ENCODE data around the gene SLC1A5. TPM values are rescaled to one million over a fixed set of nuclear protein-coding genes. Genes with fewer than 3 reads are reported as not detected.
"Not testable (repeated sequence)": the region's sequence is repeated elsewhere in the genome, so short reads cannot be mapped to it uniquely, and the experiment has no call there.

Gene SLC1A5
- total RNA-seq, 1 experiment from 2014 or later: 135 TPM

DNA sequence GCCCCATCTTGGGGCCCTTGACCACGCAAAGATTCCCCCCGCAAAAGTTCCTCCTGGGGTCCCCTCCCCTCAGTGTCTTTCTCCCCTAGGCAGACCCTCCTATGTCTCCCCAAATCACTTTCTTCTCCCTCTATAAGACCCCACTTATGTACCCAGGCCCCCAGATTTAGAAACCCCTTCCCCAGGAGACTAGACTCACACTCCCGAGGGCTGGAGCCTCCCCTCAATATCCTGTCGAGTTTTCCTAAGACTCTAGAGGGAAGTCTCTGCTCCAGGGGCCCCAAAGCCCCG is 1.4 kb downstream of the SLC1A5 start:
- H3K4me3 ChIP-seq: peak overlapping the region; percentile 65
- peak overlapping the region; percentile 90 for H3K27ac ChIP-seq
- DNase-seq (ENCODE audit: low read depth in 1 of 2, low spot score in 2 of 2): no peak
- H3K4me1 ChIP-seq (replicated peaks): peaks cover 37% of the 10 kb centered on the region
- peaks cover 51% of the 10 kb centered on the region for H3K36me3 ChIP-seq
- H3K27me3 ChIP-seq (replicated peaks): no peaks in the 10 kb centered on the region
- no peaks in the 10 kb centered on the region for H3K9me3 ChIP-seq (replicated peaks)

DNA sequence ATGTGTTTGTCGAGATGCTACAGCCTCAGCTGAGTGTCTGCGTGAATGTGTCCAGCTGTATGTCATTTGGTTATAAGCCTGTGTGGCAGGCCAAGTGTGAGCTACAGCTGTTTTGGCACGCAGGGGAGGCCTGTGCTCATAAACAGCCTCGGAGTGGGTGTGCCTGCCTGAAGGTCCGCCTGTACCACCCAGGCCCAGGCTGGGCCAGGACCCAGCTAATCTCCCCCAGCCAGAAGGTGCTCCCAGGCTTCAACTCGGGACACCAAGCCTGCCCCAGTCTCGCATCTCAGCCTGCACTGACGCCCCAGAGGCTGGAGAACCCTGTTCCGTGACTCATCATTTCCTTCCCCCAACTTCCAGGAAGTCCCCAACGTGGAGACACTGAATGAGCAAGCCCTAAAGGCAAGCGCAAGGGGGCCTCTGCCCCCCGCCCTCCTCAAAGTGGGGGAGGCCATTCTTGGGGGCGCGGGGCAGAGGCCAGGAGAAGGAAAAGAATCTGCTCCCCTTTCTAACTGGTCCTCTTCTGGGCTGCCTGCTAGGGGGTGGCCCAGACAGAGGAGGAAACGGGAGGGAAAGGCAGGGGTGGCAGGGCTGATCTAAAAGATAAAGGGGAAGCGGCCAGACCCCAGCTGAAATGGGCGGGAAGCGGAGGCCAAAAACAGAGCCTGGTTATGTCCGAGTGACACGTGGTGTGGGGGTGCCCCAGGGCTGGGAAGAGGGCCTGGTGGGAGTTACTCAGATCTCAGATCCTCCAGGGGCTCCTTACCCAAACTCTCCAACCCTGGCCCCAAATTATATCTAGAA is 2.0 kb downstream of the SLC1A5 start:
- H3K4me3 ChIP-seq: peak overlapping the region; percentile 65
- H3K36me3 ChIP-seq: peaks cover 57% of the 10 kb centered on the region
- H3K9me3 ChIP-seq (replicated peaks): no peaks in the 10 kb centered on the region
- DNase-seq (ENCODE audit: low read depth in 1 of 2, low spot score in 2 of 2): peak; percentile 87
- peak overlapping the region; percentile 90 for H3K27ac ChIP-seq
- no peaks in the 10 kb centered on the region for H3K27me3 ChIP-seq (replicated peaks)
- peaks cover 32% of the 10 kb centered on the region for H3K4me1 ChIP-seq (replicated peaks)

DNA sequence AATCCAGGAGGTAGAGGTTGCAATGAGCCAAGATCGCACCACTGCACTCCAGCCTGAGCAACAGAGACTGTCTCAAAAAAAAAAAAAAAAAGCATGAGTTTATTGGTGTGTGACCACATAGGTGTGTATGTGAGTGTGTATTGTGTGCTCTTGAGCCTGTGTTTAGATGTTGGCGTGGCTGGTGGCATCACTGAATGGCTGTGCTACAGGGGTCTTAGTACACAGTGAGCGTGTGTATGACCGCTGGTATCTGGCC is 2.5 kb downstream of the SLC1A5 start:
- Histone ChIP-seq H3K4me1 (replicated peaks) (peaks cover 32% of the 10 kb centered on the region), H3K27me3 (replicated peaks) (no peaks in the 10 kb centered on the region)

DNA sequence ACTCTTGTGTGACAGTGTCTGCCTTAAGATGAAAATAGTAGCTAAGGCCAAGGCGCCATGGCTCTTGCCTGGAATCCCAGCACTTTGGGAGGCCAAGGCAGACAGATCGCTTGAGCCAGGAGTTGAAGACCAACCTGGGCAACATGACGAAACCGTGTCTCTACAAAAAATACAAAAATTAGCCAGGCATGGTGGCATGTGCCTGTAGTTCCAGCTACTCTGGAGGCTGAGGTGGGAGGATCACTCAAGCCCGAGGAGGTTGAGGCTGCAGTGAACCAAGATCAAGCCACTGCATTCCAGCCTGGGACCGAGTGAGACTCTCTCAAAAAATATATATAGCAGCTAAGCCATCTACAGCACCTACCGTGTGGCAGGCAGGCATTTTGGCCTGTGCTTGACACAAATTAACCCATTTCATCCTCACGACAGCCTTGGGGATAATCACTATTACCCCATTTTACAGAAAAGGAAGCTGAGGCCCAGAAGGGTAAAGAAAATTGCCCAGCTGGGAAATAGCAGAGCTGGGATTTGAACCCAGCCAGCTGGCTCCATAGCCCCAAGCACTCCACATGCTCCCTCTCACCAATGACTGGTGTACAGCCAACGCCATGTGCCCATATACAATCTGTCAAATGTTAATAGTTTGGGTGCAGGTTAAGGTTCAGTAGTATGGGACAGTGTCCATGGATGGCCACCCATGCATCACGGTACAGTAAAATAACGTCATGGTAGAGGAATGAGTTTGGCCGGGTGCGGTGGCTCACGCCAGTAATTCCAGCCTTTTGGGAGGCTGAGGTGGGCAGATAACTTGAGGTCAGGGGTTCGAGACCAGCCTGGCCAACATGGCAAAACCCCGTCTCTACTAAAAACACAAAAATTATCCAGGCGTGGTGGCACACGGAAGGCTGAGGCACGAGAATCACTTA is 3.1 kb downstream of the SLC1A5 start:
- peaks cover 32% of the 10 kb centered on the region for H3K4me1 ChIP-seq (replicated peaks)
- H3K27ac ChIP-seq: peak overlapping the region; percentile 90
- peaks cover 68% of the 10 kb centered on the region for H3K36me3 ChIP-seq
- DNase-seq (ENCODE audit: low read depth in 1 of 2, low spot score in 2 of 2): peak in 1 of 2 experiments; percentile 11
- no peaks in the 10 kb centered on the region for H3K27me3 ChIP-seq (replicated peaks)
- H3K9me3 ChIP-seq (replicated peaks): no peaks in the 10 kb centered on the region
- peak overlapping the region; percentile 65 for H3K4me3 ChIP-seq

More for the DNA sequence above, 2.5 kb downstream of the SLC1A5 start:
- H3K36me3 ChIP-seq: peaks cover 62% of the 10 kb centered on the region
- H3K4me3 ChIP-seq: peak overlapping the region; percentile 65
- H3K27ac ChIP-seq: peak overlapping the region; percentile 90
- no peaks in the 10 kb centered on the region for H3K9me3 ChIP-seq (replicated peaks)
- DNase-seq (ENCODE audit: low read depth in 1 of 2, low spot score in 2 of 2): no peak

DNA sequence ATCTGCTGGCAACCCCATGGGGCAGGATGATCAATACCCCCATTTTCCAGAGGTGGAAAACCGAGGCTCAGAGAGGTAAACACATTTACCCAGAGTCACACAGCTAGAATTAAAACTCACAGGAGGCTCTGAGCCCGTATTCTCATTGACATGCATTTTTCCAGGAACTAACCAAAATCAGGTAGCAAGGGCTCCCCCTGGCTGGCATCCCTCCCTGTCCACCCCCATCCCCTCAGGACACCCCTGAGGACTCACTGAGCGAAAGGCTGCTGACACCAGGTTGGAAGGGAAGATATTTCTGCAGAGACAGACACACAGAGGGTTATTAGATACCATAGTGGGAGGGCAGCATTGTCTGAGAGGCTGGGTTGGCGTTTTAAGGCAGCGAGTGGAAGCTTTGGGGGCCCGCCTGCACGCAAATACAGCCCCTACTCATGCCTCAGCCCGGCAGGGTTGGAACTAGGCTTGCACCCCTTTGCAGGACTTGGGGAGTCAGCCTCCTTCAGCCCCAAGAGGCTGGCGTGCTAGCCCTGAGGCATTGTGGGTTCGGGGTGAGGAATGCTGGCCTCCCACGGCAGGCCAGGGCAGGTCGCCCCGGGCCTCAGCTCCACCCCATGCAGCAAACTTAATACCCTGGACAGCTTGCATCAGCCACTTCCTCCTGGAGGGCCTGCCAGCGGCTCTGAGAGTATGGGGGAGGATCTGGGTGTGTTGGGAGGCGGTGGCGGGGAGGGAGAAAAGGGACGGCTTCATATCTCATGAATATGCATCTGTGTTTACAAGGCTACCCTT is 3.9 kb downstream of the SLC1A5 start:
- Histone ChIP-seq H3K4me1 (replicated peaks) (peaks cover 32% of the 10 kb centered on the region), H3K27ac (peak overlapping the region; percentile 90), H3K36me3 (peaks cover 77% of the 10 kb centered on the region), H3K9me3 (replicated peaks) (no peaks in the 10 kb centered on the region), H3K4me3 (peak overlapping the region; percentile 13; the same call in 1 of the 2 replicates), H3K27me3 (replicated peaks) (no peaks in the 10 kb centered on the region)
- peak; percentile 58 to 82 for DNase-seq (ENCODE audit: low read depth in 1 of 2, low spot score in 2 of 2)

DNA sequence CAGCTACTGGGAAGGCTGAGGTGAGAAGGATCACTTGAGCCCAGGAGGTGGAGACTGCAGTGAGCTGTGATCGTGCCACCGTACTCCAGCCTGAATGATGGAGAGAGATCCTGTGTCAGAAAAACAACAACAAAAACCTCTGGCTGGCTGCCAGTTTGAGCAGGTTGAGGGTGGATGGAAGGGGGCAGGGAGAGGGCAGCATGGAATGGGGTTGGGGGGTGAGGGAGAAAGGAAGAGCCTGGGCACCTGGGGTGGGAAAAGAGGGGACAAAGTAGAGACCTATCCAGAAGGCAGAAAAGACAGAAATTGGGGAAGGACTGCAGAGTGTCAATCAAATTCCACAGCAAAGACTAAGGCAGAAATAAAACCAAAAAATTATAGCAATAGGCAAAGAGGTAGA is 4.7 kb downstream of the SLC1A5 start:
- H3K4me3 ChIP-seq: no peak overlapping the region
- no peak for DNase-seq (ENCODE audit: low read depth in 1 of 2, low spot score in 2 of 2)
- H3K4me1 ChIP-seq (replicated peaks): peaks cover 32% of the 10 kb centered on the region
- peaks cover 84% of the 10 kb centered on the region for H3K36me3 ChIP-seq
- H3K27ac ChIP-seq: no peak overlapping the region
- no peaks in the 10 kb centered on the region for H3K27me3 ChIP-seq (replicated peaks)
- no peaks in the 10 kb centered on the region for H3K9me3 ChIP-seq (replicated peaks)

DNA sequence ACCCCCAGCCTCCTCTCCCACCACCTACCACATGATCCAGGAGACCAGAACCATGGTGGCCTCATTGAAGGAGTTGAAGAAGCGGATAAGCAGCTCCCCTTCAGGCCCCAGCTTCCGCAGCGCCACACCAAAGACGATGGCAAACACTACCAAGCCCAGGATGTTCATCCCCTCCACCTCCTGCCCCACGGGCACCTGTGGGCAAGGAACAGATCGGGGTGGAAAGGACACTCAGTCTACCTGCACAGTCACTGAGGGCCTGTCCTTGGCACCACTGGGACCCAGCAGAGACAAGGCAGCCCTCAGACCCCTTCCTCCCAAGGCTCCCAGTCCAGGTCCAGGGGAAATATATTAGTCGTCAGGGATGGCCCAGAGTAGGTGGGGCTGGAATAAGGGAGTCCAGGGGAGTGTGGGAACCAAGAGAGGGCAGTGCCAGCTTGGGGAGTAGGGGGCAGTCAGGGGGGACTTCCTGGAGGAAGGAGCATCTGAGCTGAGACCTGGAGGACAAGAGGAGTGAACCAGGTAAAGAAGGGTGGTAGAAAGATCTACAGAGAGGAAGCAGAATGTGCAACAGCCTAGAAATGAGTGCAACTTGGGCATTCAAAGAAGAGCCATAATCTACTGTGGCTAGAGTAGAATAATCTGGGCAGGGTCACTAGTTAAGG is 5.9 kb downstream of the SLC1A5 start:
- no peaks in the 10 kb centered on the region for H3K9me3 ChIP-seq (replicated peaks)
- no peaks in the 10 kb centered on the region for H3K27me3 ChIP-seq (replicated peaks)
- DNase-seq (ENCODE audit: low read depth in 1 of 2, low spot score in 2 of 2): no peak
- no peak overlapping the region for H3K27ac ChIP-seq
- peaks cover 32% of the 10 kb centered on the region for H3K4me1 ChIP-seq (replicated peaks)
- H3K36me3 ChIP-seq: peaks cover 92% of the 10 kb centered on the region
- no peak overlapping the region for H3K4me3 ChIP-seq

DNA sequence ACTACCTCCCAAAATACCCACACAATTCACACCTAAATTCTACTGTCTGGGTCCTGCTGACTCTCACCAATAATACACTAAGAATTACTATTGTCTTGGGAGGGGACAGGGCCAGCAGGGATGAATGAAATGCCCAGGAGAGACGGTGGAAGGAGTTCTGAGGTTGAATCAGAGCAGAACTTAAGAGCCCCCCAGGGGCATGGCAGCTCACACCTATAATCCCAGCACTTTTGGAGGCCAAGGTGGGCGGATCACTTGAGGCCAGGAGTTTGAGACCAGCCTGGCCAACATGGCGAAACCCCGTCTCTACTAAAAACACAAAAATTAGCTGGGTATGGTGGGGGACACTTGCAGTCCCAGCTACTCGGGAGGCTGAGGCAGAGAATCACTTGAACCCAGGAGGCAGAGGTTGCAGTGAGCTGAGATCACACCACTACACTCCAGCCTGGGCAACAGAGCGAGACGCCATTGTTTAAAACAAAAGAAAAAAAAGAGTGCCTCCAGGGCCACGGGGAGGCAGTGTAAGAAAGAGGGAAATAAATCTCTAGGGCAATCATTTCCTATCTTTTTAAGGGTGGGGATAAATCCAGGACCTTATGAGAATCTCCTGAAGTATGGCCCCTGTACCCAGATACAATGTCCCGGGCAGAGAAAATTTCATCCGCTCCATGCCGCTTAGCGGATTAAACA is 10.3 kb downstream of the SLC1A5 start:
- not testable (repeated sequence) for H3K27ac ChIP-seq; H3K4me1 ChIP-seq (replicated peaks); H3K27me3 ChIP-seq (replicated peaks); H3K9me3 ChIP-seq (replicated peaks); DNase-seq (ENCODE audit: low read depth in 1 of 2, low spot score in 2 of 2); H3K4me3 ChIP-seq
- peaks cover 83% of the 10 kb centered on the region for H3K36me3 ChIP-seq

DNA sequence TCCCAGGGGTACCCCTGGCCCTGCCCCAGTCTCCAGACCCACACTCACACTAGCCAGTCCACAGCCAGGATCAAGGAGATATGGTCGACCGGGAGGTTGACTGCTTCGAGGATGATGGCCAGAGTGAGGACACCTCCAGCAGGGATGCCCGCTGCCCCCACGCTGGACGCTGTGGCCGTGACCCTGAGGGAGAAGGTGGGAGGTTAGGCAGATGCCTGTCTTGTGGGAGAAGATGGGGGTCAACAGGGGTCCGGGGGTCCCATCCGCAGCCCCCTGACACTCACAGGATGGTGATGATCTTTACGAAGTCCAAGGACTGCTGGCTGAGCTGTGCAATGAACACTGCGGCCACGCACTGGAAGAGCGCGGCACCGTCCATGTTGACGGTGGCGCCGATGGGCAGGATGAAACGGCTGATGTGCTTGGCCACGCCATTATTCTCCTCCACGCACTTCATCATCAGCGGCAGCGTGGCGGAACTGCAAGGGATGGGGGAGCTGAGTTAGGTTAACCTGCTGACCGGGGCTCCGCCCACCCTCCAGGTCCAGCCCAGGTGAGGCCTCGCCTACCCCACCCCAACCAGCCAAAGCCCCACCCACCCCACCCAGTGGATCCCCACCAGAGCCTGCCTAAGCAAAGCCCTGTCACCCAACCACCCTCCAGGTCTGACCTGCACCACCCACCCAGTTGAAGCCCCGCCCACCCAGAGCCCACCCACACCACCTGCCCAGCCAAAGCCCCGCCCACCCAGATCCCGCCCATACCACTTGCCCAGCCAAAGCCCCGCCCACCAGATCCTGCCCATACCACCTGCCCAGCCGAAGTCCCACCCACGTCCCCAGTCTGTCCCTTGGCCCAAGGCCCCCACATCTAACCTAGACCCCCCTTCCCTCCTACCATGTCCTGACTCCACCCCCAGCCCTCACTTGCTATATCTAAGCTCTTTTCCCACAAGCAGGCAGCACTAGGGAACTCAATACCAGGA is 11.2 kb downstream of the SLC1A5 start:
- Histone ChIP-seq H3K27me3 (replicated peaks) (no peaks in the 10 kb centered on the region), H3K4me3 (no peak overlapping the region), H3K9me3 (replicated peaks) (no peaks in the 10 kb centered on the region), H3K36me3 (peaks cover 75% of the 10 kb centered on the region), H3K27ac (no peak overlapping the region), H3K4me1 (replicated peaks) (no peaks in the 10 kb centered on the region; the same call in 1 of the 2 replicates)
- DNase-seq (ENCODE audit: low read depth in 1 of 2, low spot score in 2 of 2): no peak

DNA sequence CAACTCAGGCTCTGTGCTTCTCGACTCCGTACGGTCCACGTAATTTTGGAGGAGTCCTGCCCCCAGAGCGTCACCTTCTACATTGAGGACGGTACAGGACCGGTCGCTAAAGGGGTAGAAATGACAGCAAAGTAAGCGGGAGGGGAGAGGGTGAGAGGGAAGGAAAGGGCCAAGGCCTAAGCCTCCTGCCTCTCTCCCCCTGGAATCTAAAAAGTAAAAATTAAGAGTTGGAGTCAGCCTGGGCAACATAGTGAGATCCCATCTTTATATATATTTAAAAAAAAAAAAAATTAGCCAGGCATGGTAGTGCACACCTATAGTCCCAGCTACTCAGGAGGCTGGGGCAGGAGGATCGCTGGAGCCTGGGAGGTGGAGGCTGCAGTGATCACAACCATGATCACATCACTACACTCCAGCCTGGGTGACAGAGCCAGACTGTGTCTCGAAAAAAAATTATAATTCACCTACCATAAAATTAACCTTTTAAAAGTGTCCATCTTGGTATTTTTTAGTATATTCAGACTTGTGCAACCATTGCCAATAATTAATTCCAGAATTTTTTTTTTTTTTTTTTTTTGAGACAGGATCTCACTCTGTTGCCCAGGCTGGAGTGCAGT is 12.6 kb downstream of the SLC1A5 start:
- no peak overlapping the region for H3K27ac ChIP-seq
- no peaks in the 10 kb centered on the region for H3K9me3 ChIP-seq (replicated peaks)
- no peaks in the 10 kb centered on the region for H3K27me3 ChIP-seq (replicated peaks)
- H3K36me3 ChIP-seq: peaks cover 62% of the 10 kb centered on the region
- H3K4me3 ChIP-seq: no peak overlapping the region
- H3K4me1 ChIP-seq (replicated peaks): peaks cover 3% of the 10 kb centered on the region; the same call in 1 of the 2 replicates
- DNase-seq (ENCODE audit: low read depth in 1 of 2, low spot score in 2 of 2): no peak

DNA sequence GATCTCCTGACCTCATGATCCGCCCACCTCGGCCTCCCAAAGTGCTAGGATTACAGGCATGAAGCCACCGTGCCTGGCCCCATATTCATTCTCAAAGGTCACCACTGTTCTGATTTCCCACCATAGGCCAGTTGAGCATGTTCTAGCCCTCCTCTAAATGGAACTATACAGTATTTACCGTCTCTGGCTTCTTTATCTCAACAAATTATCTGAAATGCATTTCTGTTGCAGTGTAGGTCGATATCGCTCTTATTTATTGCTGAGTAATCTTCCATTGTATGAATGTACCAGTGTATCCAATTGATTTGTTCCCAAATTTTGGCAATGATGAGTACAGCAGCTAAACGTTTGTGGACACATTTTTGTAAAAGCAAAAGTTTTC is 15.4 kb downstream of the SLC1A5 start:
- H3K4me1 ChIP-seq (replicated peaks): peaks cover 3% of the 10 kb centered on the region; the same call in 1 of the 2 replicates
- DNase-seq (ENCODE audit: low read depth in 1 of 2, low spot score in 2 of 2): no peak
- no peak overlapping the region for H3K27ac ChIP-seq
- no peaks in the 10 kb centered on the region for H3K9me3 ChIP-seq (replicated peaks)
- no peak overlapping the region for H3K4me3 ChIP-seq
- H3K36me3 ChIP-seq: peaks cover 34% of the 10 kb centered on the region
- no peaks in the 10 kb centered on the region for H3K27me3 ChIP-seq (replicated peaks)

Measured in SJSA1 (cell line).